RPMI8226 (cell line): Measurements from ENCODE around the gene ATP10A.
A peak's percentile ranks its signal among the peaks of the same experiment; 100 is the strongest.

Source experiments
- DNase-seq: peaks from one replicate; pipeline ENCODE4 v3.0.0-alpha.2; 2015

ATP10A gene

GRCh38 chr15:25811481-25811906, 51.6 kb downstream of the ATP10A start:
- peak; percentile 92 for DNase-seq

- DNase-seq: peak; percentile 90
These were observed 52.5 kb downstream of the ATP10A start for GRCh38 chr15:25810631-25811091.

GRCh38 chr15:25810154-25810553, 53.0 kb downstream of the ATP10A start:
- peak; percentile 35 for DNase-seq

GRCh38 chr15:25807063-25807462, 56.1 kb downstream of the ATP10A start:
- DNase-seq: no peak

- no peak for DNase-seq
These were observed 58.1 kb downstream of the ATP10A start for GRCh38 chr15:25805031-25805430.

- no peak for DNase-seq
These were observed 58.7 kb downstream of the ATP10A start for GRCh38 chr15:25804451-25804850.

- DNase-seq: no peak
These were observed 59.6 kb downstream of the ATP10A start for GRCh38 chr15:25803541-25803940.

- DNase-seq: no peak
These were observed 60.1 kb downstream of the ATP10A start for GRCh38 chr15:25803036-25803435.

- no peak for DNase-seq
These were observed 60.8 kb downstream of the ATP10A start for GRCh38 chr15:25802285-25802830.

GRCh38 chr15:25801586-25802284, 61.4 kb downstream of the ATP10A start:
- no peak for DNase-seq

GRCh38 chr15:25800761-25801515, 62.2 kb downstream of the ATP10A start:
- DNase-seq: no peak

- peak; percentile 85 for DNase-seq
These were observed 63.0 kb downstream of the ATP10A start for GRCh38 chr15:25799906-25800700.

GRCh38 chr15:25797936-25798901, 64.9 kb downstream of the ATP10A start:
- DNase-seq: no peak

- no peak for DNase-seq
These were observed 65.6 kb downstream of the ATP10A start for GRCh38 chr15:25797511-25797935.

- no peak for DNase-seq
These were observed 66.1 kb downstream of the ATP10A start for GRCh38 chr15:25797035-25797434.

GRCh38 chr15:25796395-25796794, 66.7 kb downstream of the ATP10A start:
- DNase-seq: no peak

- no peak for DNase-seq
These were observed 67.4 kb downstream of the ATP10A start for GRCh38 chr15:25795712-25796111.

GRCh38 chr15:25795061-25795460, 68.1 kb downstream of the ATP10A start:
- no peak for DNase-seq

GRCh38 chr15:25793354-25794050, 69.6 kb downstream of the ATP10A start:
- peak; percentile 92 for DNase-seq

GRCh38 chr15:25792128-25792527, 71.0 kb downstream of the ATP10A start:
- DNase-seq: peak; percentile 51

GRCh38 chr15:25790000-25790660, 73.0 kb downstream of the ATP10A start:
- DNase-seq: no peak
